HG02798 (cell line): ENCODE measurements around the gene CIB2.

Source experiments
- ATAC-seq: cut with Tn5 transposase; IDR thresholded peaks from one replicate; pipeline ENCODE4 v1.9.1; 2021; ENCODE audit warnings: mild to moderate bottlenecking; ENCODE audit not compliant: unreplicated experiment, poor library complexity

Gene CIB2

GRCh38 chr15:78088773-78089080, 42.5 kb downstream of the CIB2 start:
- no peak for ATAC-seq

DNA sequence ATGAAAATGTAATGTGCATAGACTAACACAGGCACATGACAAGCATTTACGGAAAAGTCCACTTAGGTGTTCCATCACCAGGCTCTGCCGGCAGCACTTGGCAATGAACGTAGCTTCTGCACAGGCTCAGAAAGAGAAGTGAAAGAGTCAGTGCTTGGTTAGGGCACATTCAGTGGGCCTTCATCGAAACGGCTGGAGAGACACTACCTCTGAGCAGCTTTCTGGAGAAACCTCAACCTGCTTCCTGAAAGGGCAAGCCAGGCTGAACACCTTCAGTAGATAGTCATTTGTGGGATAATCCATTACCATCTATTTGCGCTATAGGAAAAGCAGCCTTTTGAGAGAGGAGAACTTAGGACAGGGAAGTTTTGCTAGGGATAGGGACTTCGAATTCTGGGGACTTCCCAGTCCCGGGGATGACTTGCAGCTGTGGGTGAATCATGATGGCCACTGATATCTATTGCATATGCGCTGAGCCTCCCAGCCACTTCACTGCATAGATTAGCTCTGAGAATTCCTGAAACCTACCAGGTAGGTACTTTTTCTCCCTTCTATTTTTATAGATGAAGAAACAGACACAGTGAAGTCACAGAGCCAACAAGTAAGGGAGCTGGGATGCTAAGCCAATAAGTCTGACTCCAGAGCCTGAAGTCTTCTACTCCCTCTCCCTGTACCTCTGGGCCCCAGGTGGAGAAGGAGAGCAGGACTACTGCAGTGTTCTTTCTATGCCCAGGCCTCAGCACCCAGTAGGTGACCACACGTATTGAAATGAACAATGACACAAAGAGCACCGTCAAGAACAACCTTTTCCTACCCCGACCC, 43.1 kb downstream of the CIB2 start:
- peak; percentile 66 for ATAC-seq

GRCh38 chr15:78085928-78086327, 45.3 kb downstream of the CIB2 start:
- no peak for ATAC-seq

GRCh38 chr15:78084449-78084750, 46.8 kb downstream of the CIB2 start:
- ATAC-seq: no peak

GRCh38 chr15:78083687-78084448, 47.4 kb downstream of the CIB2 start:
- peak; percentile 76 for ATAC-seq

DNA sequence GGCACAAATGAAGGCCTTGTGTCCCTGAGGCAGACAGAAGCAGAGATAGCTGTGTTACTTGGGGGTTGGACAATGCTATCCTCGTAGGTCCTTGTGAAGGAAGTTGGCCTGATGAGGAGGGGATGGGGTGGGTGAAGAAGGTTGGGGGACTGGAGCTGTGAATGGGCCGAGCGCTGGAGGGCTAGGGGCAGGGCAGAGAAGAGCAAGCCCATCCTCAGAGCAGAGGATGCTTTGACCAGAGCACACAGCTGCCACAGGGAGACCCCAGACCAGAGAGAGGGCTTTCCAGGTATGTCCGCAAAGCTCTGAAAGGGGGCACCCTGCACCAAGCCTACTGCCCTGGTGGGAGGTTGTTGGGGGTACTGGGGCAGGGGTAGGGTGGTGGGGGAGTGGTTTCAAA, 48.1 kb downstream of the CIB2 start:
- no peak for ATAC-seq

- ATAC-seq: no peak
Observed at GRCh38 chr15:78082743-78083110, 48.5 kb downstream of the CIB2 start.

DNA sequence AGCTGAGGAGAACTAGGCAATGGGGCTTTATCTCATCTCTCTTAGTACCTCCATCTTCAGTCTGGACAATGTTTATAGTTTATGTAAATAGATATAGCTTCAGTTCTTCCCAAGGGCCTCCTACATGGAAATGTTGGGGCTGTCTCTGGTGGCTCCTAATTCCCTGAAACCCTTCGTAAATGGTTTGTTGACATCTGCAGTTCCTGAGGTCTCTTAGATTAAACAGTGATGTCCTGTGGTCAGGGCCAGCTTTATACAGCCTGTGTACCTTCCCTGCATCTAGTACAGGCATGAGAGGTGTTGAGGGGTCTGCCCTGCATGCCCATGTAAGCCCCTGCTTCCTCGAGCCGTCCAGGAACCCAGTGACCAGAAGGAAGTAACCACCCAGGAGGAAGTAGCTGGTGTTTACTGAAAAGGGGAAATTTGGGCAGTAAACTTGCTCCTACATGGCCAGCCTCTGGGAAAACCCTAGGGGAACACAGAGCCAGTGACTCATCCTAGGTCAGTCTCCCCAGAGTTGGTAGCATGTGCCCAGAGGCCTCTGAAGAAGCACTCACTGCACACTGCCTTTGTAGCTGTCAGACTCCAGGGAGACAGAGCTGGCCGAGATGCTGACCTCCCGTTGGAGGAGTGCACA, 49.0 kb downstream of the CIB2 start:
- no peak for ATAC-seq

DNA sequence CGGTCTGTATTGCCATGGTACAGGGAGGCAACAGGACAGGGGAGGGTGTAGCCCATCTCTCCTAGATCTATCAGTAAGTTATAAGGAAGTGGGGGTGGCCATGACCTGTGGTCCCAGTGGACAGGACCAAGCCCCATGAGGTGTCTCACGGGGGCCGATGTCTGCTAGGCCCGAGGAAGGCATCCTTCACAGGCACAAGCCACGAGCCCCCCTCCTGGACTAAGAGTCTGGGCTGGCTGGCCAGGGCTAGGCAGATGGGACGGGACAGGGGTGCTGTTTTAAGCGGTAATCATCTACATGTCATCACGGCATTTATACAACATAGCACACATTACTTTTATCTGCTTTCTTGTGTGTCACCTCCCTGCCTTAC, 51.2 kb downstream of the CIB2 start:
- ATAC-seq: no peak

GRCh38 chr15:78079298-78080087, 51.8 kb downstream of the CIB2 start:
- ATAC-seq: no peak

DNA sequence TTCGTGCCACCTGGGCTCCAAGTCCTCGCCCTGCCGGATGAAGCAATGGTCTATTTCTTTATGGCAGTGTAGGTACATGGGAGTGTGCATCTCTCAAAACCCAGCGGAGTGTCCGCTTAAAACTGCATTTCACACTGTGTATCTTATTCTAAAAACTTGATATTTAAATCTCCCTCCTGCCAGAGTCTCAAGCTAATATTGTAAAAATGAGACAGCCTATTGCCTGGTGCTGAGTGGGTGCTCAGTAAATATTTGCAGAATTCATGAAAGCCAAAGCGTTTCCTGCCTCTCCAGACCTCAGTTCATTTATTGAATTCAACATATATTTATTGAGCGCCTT, 53.4 kb downstream of the CIB2 start:
- ATAC-seq: no peak

- ATAC-seq: peak; percentile 83
Observed at GRCh38 chr15:78077053-78077870, 54.0 kb downstream of the CIB2 start, which contains the start of gene TBC1D2B. TSS of gene TBC1D2B (minus strand) at chr15:78077711. CDS start at chr15:78077652, 59 bp downstream.

- no peak for ATAC-seq
Observed at GRCh38 chr15:78076231-78077052, 54.8 kb downstream of the CIB2 start.

GRCh38 chr15:78075490-78076230, 55.6 kb downstream of the CIB2 start:
- no peak for ATAC-seq

DNA sequence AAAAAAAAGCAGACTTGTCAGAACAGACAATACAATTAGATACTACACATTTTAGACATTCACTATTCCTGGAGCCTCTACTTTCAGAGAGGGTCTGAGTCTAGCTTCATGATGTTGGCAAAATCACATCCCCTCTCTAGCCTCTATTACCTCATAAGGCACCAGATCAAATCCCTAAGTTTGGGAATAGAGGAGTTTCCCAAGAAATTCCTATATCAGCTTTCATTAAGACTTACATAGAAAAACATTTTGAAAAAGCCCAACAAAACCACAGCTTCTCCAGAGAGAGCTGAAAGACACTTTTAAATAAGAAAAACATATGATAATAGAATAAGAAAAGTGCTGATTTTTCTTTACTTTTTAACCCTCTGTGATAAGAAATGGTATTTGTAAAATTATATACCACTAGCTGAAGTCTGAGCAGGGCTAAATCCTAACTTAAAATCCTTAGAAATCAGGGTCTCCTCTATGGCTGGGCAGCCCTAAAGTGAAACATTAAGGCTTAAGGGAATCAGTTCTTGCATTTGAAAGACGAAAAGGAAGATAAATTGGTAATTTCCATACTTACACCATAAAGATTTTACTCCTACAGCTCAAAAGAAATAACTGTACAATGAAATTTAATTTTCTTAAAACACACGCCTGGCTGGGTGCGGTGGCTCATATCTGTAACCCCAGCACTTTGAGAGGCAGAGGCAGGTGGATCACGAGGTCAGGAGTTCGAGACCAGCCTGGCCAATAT, 58.0 kb downstream of the CIB2 start:
- ATAC-seq: no peak

DNA sequence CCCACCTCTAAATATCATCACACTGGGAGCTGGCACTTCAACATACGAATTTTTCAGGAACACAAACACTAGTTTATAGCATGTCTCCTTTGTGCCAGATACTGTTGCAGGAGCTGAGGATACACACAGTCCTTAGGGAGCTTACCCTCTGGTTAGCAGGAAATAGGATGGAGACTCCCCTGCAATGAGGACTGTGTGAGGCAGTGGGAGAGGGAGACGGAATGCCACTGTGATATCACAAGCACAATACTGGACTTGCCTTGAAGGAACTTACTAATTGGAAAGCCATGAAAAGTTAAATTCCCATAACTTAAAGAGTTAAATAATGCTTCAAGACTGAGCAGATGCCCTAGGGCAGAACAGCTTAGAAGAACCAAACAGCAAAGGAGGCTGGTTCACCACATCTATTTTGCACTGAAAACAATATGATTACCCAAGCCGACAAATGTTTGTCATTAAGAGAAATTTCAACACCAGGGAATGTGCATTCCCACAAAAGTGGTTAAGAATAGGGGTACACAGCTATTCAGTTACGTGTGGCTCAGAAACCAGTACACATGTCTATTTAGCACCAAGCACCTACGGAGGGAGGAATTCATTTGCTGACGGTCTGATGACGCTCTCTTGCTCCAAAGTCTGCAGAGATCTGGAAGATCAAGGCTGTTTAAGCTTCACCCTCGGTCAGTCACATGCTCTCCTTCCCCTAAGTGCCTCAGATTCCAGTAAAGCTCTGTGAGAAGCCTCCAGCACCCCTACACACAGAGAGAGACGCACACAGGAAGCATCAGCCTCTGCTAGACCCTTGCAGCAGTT, 59.0 kb downstream of the CIB2 start:
- ATAC-seq: no peak

GRCh38 chr15:78071383-78071782, 59.9 kb downstream of the CIB2 start:
- no peak for ATAC-seq
